ENCODE measurements around the gene FAM3B.

DNA sequence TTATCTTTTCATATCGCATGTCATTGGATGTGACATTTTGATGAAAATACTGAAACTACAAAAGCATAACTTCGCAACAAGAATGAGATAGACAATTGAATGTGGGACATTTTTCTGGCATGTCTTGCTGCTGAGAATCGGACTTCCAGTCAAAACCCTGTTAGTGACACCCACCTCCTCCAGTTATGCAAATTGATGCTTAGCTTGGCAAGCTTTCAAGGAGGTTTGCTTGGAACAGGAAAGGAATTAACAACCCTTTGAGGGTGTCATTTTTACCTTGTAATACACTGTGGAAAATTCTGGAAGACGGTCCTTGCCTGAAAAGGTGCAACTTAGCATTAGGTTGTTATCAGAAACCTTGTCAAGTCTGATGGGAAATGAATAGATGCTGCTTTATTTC, 38.8 kb upstream of the FAM3B start:
- TF ChIP-seq SUZ12 (IDR thresholded peaks at IDR 0.05; ENCODE audit: extremely low read depth, insufficient read depth, insufficient read length) (no peak), ZNF274 (IDR thresholded peaks at IDR 0.05; ENCODE audit: low read depth, low read length) (no peak), YY1 (IDR thresholded peaks at IDR 0.05; ENCODE audit: insufficient read depth, insufficient read length) (no peak)

Measured in NT2/D1 (cell line).